Urothelium cell line (cell line): ENCODE results near the gene THSD1.
A peak's percentile ranks its signal among the peaks of the same experiment; 100 is the strongest.
"Not testable (repeated sequence)": the region's sequence is repeated elsewhere in the genome, so short reads cannot be mapped to it uniquely, and the experiment has no call there.

Experiments used
- DNase-seq: peaks from one replicate; pipeline ENCODE4 v3.0.0; 2011; ENCODE audit warnings: low spot score, mixed read lengths
- FAIRE-seq: peaks from 2 replicates; lab custom pipeline; 2011; peaks lifted over from hg19 to GRCh38; lab: Jason Lieb, UNC

THSD1 gene

GRCh38 chr13:52411629-52412028 is 5.7 kb upstream of the THSD1 start:
- DNase-seq: no peak
- FAIRE-seq: no peak

- not testable (repeated sequence) for DNase-seq
These were observed 2.2 kb upstream of the THSD1 start for GRCh38 chr13:52408071-52408658.

GRCh38 chr13:52407436-52407835 is 1.5 kb upstream of the THSD1 start:
- not testable (repeated sequence) for FAIRE-seq, DNase-seq

More at GRCh38 chr13:52408071-52408658, 2.2 kb upstream of the THSD1 start:
- not testable (repeated sequence) for FAIRE-seq

GRCh38 chr13:52406629-52407028 is 657 bp upstream of the THSD1 start:
- no peak for FAIRE-seq
- DNase-seq: no peak

- DNase-seq (peak; percentile 10), FAIRE-seq (no peak)
These were observed 604 bp downstream of the THSD1 start for GRCh38 chr13:52405369-52405766.

GRCh38 chr13:52399708-52400107 is 6.3 kb downstream of the THSD1 start:
- FAIRE-seq: no peak
- DNase-seq: no peak

- no peak for FAIRE-seq
- no peak for DNase-seq
These were observed 6.9 kb downstream of the THSD1 start for GRCh38 chr13:52399046-52399445.

GRCh38 chr13:52395704-52396103 is 10.3 kb downstream of the THSD1 start:
- DNase-seq (no peak), FAIRE-seq (no peak)

GRCh38 chr13:52394586-52394985 is 11.4 kb downstream of the THSD1 start:
- no peak for DNase-seq

GRCh38 chr13:52393572-52394357 is 12.2 kb downstream of the THSD1 start:
- DNase-seq (no peak), FAIRE-seq (no peak)

More at GRCh38 chr13:52394586-52394985, 11.4 kb downstream of the THSD1 start:
- no peak for FAIRE-seq

GRCh38 chr13:52387721-52388120 is 18.3 kb downstream of the THSD1 start:
- DNase-seq (no peak), FAIRE-seq (no peak)

- no peak for FAIRE-seq
- no peak for DNase-seq
These were observed 20.1 kb downstream of the THSD1 start for GRCh38 chr13:52385870-52386269.

- FAIRE-seq (no peak), DNase-seq (no peak)
These were observed 22.6 kb downstream of the THSD1 start for GRCh38 chr13:52383366-52383765.

- DNase-seq (no peak), FAIRE-seq (no peak)
These were observed 27.7 kb downstream of the THSD1 start for GRCh38 chr13:52378312-52378711.

GRCh38 chr13:52377898-52378297 is 28.1 kb downstream of the THSD1 start:
- DNase-seq: no peak
- FAIRE-seq: no peak

GRCh38 chr13:52374873-52375411 is 31.0 kb downstream of the THSD1 start:
- FAIRE-seq: no peak
- DNase-seq: no peak

- no peak for DNase-seq
- no peak for FAIRE-seq
These were observed 31.6 kb downstream of the THSD1 start for GRCh38 chr13:52374389-52374788.

- not testable (repeated sequence) for DNase-seq
- peak; percentile 20 for FAIRE-seq
These were observed 32.7 kb downstream of the THSD1 start for GRCh38 chr13:52373277-52373676.

- FAIRE-seq: no peak
These were observed 34.2 kb downstream of the THSD1 start for GRCh38 chr13:52371736-52372247.

GRCh38 chr13:52366291-52366690 is 39.7 kb downstream of the THSD1 start:
- FAIRE-seq: no peak
- no peak for DNase-seq

More at GRCh38 chr13:52371736-52372247, 34.2 kb downstream of the THSD1 start:
- DNase-seq: peak; percentile 77

- FAIRE-seq, DNase-seq: not testable (repeated sequence)
These were observed 43.6 kb downstream of the THSD1 start for GRCh38 chr13:52362169-52362887.
